GM21423 (cell line): ENCODE results near the gene ARHGAP22.

Source experiments
- ATAC-seq: cut with Tn5 transposase; IDR thresholded peaks from one replicate; pipeline ENCODE4 v1.9.1; 2021; ENCODE audit warnings: mild to moderate bottlenecking, moderate library complexity; ENCODE audit not compliant: unreplicated experiment

The ARHGAP22 gene

DNA sequence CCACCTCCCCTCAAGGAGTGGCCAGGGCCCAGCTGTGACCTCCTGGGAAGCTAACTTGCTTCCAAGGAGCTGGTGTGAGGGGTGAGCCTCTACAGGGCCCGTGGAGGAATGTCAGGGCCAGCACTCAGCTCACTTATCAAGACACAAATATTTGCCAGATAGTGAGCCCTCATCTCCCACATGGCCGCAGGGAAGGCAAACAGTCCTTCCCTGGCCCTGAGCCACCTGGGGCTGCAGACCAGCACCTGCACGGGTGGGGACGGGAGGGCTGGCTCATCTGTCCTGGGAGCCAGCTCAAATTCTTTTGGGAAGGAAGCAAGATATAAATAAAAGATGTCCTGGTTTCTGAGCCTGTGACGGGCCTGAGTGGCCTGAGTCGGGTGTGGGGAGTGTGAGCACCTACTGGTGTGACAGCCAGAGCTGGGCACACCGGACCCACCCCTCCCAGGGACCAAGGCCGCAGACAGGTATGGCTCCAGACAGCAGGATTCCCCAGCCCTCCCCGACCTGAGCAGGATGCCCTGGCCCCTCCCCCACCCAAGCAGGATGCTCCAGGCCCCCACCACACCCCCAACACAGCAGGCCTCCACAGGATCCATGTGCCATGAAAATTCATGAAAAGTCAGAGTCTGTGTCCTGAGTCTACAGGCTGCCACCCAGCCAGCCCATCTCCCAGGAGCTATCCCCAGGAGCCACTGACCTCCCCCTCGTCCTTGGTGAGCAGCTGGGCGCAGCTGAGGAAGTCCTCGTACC is 150.4 kb downstream of the ARHGAP22 start:
- no peak for ATAC-seq

GRCh38 chr10:48453451-48454301 is 151.2 kb downstream of the ARHGAP22 start:
- no peak for ATAC-seq

- no peak for ATAC-seq
These were observed 151.9 kb downstream of the ARHGAP22 start for GRCh38 chr10:48452879-48453412.

DNA sequence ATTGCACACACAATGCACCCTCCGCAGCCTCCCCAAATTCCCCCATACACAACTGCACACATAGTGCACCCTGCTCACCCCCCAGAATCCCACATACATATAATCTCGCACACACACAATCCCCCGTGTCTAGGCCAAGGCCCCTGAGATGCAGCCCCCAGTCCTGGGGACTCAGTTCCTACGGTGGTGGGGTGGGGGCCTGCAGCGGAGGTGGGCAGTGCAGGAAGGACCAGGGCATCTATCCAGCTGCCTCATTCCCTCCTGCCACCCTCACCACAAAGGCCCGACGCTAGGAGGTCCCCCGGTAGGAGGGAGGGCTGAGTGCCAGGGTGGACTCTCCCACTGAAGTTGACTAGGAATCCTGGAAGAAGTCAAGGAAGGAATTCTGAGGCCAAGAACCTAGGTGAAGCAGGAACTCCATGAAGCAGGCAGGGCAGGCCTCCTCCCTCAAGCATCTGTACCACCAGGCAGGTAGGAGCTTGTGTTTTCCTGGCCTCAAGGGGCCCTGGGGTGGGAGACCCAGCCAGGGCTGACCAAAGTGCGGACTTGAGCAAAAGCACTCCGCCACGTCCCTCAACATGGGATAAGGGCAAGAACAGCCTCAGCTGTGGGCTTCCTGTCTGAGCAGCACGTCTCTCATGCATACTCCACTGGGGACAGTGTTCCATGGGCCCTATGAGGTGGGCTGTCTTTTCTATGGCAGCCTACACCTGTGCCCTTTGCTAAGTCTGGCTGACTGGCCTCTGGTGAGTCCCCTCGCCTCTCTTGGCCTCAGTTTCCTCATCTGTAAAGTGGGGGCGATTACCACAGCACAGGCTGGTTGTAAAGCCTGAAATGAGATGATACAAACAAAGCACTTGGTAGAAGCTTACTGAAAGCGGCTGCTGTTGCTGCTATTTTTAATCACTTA is 152.6 kb downstream of the ARHGAP22 start:
- ATAC-seq: no peak

GRCh38 chr10:48450741-48451466 is 154.0 kb downstream of the ARHGAP22 start:
- ATAC-seq: no peak

DNA sequence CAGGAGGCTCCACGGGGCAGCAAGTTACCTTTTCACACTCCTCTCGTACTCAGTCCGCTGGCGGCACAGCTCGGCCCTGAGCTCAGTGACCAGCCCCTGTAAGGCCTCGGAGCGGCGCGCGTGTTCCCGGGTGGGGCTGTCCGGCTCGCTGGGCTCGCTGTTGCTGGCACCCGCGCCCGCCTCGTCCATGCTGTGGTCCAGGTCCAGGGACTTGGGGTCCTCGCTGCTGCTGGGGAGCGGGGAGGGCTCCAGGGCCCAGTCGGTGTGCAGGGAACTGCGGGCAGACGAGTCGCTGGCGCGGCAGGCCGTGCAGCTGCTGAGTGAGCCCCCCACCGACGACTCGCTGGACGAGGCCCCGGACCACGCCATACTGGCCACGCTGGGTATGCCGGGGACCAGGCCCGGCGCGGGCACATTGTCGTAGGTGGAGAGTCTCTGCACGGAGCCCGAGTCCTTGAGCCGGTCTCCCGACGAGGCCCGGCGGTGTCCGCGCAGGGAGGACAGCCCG is 154.6 kb downstream of the ARHGAP22 start:
- ATAC-seq: no peak

DNA sequence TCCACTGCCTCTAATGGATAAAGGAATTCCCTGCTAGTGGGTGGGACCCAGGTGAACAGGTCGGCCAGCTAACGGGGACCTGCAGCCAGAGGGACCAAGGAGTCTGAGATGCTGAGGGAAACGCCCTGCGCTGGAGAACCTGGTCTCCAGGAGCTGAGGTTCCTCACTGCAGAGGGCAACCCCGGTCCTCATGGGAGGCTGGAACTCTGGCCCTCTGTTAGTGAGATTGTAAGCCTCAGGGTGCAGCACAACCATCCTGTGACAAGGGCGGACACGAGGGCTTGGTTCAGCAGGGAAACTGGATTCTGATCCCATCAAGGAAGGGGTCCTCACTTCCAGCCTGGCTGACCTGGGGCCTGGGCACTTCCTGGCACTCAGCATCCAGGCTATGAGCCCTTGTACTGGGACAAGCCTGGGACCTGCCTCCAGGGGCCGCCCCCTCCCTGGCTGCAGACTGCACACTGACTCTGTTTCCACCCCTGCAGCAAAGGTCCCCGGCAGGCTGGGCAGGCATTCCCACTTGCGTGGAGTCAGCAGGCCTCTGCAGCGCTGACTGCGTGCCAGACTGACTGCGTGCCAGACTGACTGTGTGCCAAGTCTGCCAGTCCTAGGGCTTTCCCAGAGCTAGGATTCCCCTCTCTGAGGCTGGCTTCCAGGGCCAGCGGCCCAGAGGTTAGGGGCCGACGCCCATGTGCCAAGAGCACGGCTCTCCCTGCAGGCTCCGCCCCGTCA is 155.2 kb downstream of the ARHGAP22 start:
- no peak for ATAC-seq

- no peak for ATAC-seq
These were observed 156.1 kb downstream of the ARHGAP22 start for GRCh38 chr10:48448796-48449195.

- no peak for ATAC-seq
These were observed 157.3 kb downstream of the ARHGAP22 start for GRCh38 chr10:48447356-48448215.

DNA sequence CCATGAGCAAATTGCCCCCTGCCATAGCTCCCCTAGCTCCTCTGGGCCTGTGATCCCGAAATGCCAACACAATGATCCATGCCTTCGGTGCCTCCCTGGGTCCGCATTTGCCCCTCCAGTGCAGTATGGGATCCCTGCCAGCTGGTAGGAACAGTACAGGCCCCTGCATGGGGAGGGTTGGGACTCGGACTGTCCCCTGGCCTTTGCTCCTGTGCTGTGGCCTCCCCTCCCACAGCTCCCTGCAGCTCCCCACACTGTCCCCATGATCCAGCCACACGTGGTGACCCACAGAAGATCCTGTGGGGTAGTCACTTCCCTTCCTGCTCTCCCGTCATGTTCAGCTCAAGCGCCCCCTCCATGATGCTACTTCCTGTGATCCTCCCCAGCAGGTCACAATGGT is 158.1 kb downstream of the ARHGAP22 start:
- no peak for ATAC-seq

DNA sequence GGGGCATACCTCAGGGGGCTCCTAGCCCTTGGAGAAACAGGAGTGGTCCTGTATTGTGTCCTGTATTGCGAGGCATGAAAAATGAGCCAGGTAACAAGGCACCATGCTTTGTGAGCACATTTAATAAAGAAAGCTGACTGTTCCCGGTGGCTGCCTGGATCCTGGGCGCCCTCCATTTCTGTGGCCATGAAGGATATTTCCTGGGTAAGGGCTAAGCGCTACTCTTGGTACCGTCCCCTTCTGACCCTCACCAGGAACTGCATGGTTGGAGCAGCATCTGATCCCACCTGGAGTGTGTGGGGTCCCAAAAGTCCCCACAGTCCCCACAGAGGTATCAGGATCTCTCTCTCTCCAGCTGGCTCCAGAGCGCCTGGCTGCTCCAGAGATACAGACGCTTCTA is 158.9 kb downstream of the ARHGAP22 start:
- no peak for ATAC-seq

DNA sequence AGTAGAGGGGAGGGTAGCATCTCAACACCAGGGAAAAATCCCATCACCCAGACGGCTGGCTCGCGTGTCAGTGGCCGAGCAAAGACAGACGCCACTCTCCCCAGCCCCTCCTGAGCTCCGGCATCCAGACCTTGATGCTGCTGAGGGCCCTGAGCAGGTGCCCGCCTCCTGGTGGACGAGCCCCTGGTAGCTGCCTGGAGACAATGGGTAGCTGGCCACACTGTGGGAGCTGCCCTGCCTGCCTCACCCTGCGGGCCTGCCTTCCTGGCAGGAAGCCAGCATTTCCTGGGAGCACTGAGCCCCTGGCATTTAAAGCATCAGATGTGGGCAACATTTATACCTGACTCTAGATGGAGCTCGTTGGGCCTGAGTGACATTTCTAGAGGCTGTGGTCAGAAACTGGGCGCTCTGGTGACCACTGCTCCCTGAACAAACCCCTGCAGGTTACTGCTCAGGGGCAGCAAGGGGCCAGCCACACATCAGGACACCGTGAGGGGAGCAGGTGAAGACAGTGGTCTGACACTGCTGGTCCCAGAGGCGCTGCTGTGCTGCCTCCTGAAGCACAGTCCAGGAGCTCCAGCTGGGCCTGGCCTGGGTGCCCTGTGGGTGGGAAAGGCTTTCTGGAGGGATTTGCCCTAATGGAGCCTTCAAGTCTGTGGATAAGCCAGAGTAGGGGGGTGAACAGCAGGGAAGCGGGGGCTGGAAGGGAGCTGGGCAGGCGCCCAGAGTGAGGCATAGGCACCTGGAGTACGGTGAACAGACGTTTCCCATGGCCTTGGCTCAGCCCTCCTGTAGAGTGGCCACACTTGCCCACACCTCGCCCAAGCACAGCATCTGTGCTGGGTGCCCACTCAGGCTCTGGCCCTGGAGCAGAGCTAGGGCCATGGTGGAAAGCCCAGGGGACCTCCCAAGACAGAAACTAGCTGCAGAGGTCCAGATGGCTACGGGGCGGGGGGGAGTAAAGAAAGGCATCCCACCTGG is 159.7 kb downstream of the ARHGAP22 start:
- ATAC-seq: no peak

- no peak for ATAC-seq
These were observed 160.6 kb downstream of the ARHGAP22 start for GRCh38 chr10:48444266-48444665.

DNA sequence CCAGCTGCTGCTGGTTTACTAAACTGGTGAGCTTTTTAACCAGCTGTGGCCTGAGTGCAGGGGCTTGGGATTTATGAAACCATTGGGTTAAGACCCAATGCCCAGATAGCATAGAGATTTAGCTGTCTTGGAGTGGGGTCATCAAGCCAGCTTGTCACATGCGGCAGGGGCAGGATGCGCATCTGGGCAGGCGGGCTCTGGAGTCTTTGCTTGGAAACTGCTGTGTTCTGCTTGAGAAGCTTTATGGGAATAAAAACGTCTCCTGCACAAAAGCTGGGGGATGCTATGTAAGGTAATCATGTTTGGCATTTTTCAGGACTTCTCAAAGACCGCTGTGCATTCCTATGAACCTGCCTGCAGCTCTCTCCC is 162.1 kb downstream of the ARHGAP22 start:
- ATAC-seq: no peak

DNA sequence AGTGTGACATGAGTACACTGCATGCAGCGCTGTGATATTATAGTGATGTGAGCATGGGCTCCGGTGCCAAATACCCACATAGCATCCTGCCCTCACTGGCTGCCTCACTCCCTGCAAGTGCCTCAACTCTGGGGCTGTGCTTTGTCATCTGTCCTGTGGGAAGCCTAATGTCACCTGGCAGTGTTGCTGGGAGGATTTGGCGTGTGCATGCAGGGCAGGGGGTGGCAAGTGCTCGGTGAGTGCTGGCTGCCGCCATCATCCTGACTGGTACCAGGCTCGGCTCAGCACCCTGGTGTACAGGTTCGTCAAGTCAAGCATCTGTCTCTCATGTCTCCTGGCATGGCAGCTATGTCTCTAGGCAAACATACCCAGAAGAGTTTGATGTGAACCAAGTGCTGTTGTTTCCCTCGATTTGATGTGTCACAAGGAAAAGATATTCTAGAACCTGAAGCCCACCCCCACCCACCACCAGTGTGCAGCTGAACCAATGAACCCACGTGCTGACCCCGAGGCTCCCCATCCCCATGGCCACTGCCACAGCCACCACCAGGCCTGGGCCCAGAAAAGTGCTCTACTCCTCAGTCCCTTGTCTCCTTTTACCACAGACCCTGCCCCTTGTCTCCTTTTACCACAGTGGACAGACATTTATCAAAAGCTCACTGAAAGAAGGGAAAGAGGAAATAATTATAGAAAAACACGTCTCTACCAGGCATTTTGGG is 162.6 kb downstream of the ARHGAP22 start:
- no peak for ATAC-seq

- ATAC-seq: no peak
These were observed 164.1 kb downstream of the ARHGAP22 start for GRCh38 chr10:48440771-48441170.

DNA sequence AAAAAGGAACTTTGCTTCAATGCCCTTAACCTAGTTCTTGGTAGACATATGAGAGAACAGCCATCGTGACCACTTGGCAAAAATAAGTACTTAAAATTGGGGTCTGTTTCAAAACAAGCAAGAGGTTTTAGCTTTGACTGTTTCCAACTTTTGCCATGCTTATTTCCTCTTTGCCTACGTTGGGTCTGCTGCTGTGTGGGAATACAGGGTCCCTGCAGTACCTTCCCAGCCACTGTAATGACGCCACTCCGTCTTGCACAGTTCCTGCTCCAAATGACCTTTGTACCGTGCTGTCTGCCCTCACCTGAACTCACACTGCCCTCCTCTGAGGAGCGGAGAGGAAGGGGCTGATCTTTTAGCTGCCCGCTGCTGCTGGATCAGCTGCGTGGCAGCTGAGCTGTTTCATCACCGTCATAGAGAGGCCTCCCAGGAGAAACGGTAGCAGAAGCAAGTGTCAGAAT is 165.3 kb downstream of the ARHGAP22 start:
- ATAC-seq: no peak
